Mesodermal cell (in vitro differentiated cells): ENCODE data around the gene EXOSC2.

Source experiments
- H3K27ac ChIP-seq: 2 replicates; pipeline ENCODE4 v1.7.0; 2013; ENCODE audit warnings: mild to moderate bottlenecking, low read depth, low read length, moderate library complexity; ENCODE audit not compliant: severe bottlenecking
- H3K36me3 ChIP-seq: 2 replicates; pipeline ENCODE4 v1.7.1; 2013; ENCODE audit warnings: mild to moderate bottlenecking, low read length, moderate library complexity; ENCODE audit not compliant: control insufficient read depth, insufficient read depth
- H3K4me1 ChIP-seq: one replicate; pipeline ENCODE4 v1.7.1; 2013; ENCODE audit warnings: mild to moderate bottlenecking, low read length; ENCODE audit not compliant: insufficient read depth, control insufficient read depth, poor library complexity, severe bottlenecking
- H3K4me3 ChIP-seq: 2 replicates; pipeline ENCODE4 v1.7.0; 2013; ENCODE audit warnings: low read length, control low read depth, mild to moderate bottlenecking; ENCODE audit not compliant: insufficient read depth, poor library complexity, severe bottlenecking; ENCODE audit errors: extremely low read depth
- H3K9me3 ChIP-seq: 2 replicates; pipeline ENCODE4 v1.7.1; 2013; ENCODE audit warnings: mild to moderate bottlenecking, low read length, moderate library complexity; ENCODE audit not compliant: control insufficient read depth
- WGBS, 2 experiments: methylation state at CpG; one replicate each; pipeline ENCODE4 v1.1.5; 2013; ENCODE audit warnings: missing lambda C conversion rate in 2 of 2; ENCODE audit not compliant: insufficient coverage in 2 of 2; 5-methylcytosine and 5-hydroxymethylcytosine counted together

The EXOSC2 gene

GRCh38 chr9:130714586-130715110 lies 21.1 kb downstream of the EXOSC2 start:
- H3K4me3 ChIP-seq: peak overlapping the region; percentile 95
- H3K4me1 ChIP-seq: no peaks in the 10 kb centered on the region
- peaks cover 3% of the 10 kb centered on the region for H3K36me3 ChIP-seq
- H3K9me3 ChIP-seq: no peaks in the 10 kb centered on the region
- no peak overlapping the region for H3K27ac ChIP-seq
- WGBS, 2 experiments: 56 to 59% methylated on average over 4 to 7 of the region's 7 CpGs

GRCh38 chr9:130715270-130715669 lies 21.7 kb downstream of the EXOSC2 start:
- Histone ChIP-seq H3K27ac (no peak overlapping the region), H3K4me3 (peak overlapping the region; percentile 95), H3K4me1 (no peaks in the 10 kb centered on the region), H3K9me3 (no peaks in the 10 kb centered on the region), H3K36me3 (peaks cover 3% of the 10 kb centered on the region)
- 83 to 90% methylated on average over 2 of the region's 3 CpGs for WGBS, 2 experiments

GRCh38 chr9:130718562-130718961 lies 25.0 kb downstream of the EXOSC2 start:
- Histone ChIP-seq H3K27ac (no peak overlapping the region), H3K4me1 (no peaks in the 10 kb centered on the region), H3K4me3 (no peak overlapping the region), H3K36me3 (peaks cover 3% of the 10 kb centered on the region), H3K9me3 (no peaks in the 10 kb centered on the region)
- 91 to 93% methylated on average over 2 to 3 of the region's 3 CpGs for WGBS, 2 experiments

- H3K4me1 ChIP-seq: no peaks in the 10 kb centered on the region
- H3K36me3 ChIP-seq: peaks cover 3% of the 10 kb centered on the region
- H3K4me3 ChIP-seq: no peak overlapping the region
- WGBS, 2 experiments: 92 to 96% methylated on average over 6 to 9 of the region's 10 CpGs
- H3K9me3 ChIP-seq: no peaks in the 10 kb centered on the region
- H3K27ac ChIP-seq: no peak overlapping the region
Measured at GRCh38 chr9:130720762-130721161, 27.2 kb downstream of the EXOSC2 start.

- Histone ChIP-seq H3K9me3 (no peaks in the 10 kb centered on the region), H3K4me3 (no peak overlapping the region), H3K36me3 (no peaks in the 10 kb centered on the region), H3K27ac (no peak overlapping the region), H3K4me1 (peaks cover 6% of the 10 kb centered on the region)
- WGBS, 2 experiments: 50 to 100% methylated on average over 1 to 2 of the region's 3 CpGs
Measured at GRCh38 chr9:130728721-130729120, 35.1 kb downstream of the EXOSC2 start.

- Histone ChIP-seq H3K36me3 (no peaks in the 10 kb centered on the region), H3K9me3 (no peaks in the 10 kb centered on the region), H3K4me1 (peaks cover 6% of the 10 kb centered on the region), H3K27ac (no peak overlapping the region), H3K4me3 (no peak overlapping the region)
- 89 to 100% methylated on average over 2 of the region's 2 CpGs for WGBS, 2 experiments
Measured at GRCh38 chr9:130729145-130729544, 35.6 kb downstream of the EXOSC2 start.

- Histone ChIP-seq H3K27ac (no peak overlapping the region), H3K4me3 (no peak overlapping the region), H3K9me3 (no peaks in the 10 kb centered on the region), H3K4me1 (peaks cover 6% of the 10 kb centered on the region), H3K36me3 (no peaks in the 10 kb centered on the region)
- WGBS, 2 experiments: no CpG with 5 or more reads among the region's 2 CpGs
Measured at GRCh38 chr9:130731355-130731754, 37.8 kb downstream of the EXOSC2 start.

- H3K27ac ChIP-seq: no peak overlapping the region
- no peaks in the 10 kb centered on the region for H3K36me3 ChIP-seq
- H3K4me3 ChIP-seq: no peak overlapping the region
- peaks cover 6% of the 10 kb centered on the region for H3K4me1 ChIP-seq
- no peaks in the 10 kb centered on the region for H3K9me3 ChIP-seq
- 0 to 91% methylated on average over 1 of the region's 2 CpGs for WGBS, 2 experiments
Measured at GRCh38 chr9:130732136-130732535, 38.6 kb downstream of the EXOSC2 start.

GRCh38 chr9:130732793-130733221 lies 39.2 kb downstream of the EXOSC2 start:
- WGBS, 2 experiments: 94 to 100% methylated on average over 3 to 5 of the region's 5 CpGs
- Histone ChIP-seq H3K4me1 (peaks cover 6% of the 10 kb centered on the region), H3K36me3 (no peaks in the 10 kb centered on the region), H3K27ac (no peak overlapping the region), H3K4me3 (no peak overlapping the region), H3K9me3 (no peaks in the 10 kb centered on the region)

GRCh38 chr9:130735566-130735965 lies 42.0 kb downstream of the EXOSC2 start:
- no peaks in the 10 kb centered on the region for H3K36me3 ChIP-seq
- H3K27ac ChIP-seq: no peak overlapping the region
- H3K4me3 ChIP-seq: no peak overlapping the region
- WGBS, 2 experiments: 83 to 100% methylated on average over 1 to 2 of the region's 4 CpGs
- peaks cover 6% of the 10 kb centered on the region for H3K4me1 ChIP-seq
- no peaks in the 10 kb centered on the region for H3K9me3 ChIP-seq

- Histone ChIP-seq H3K4me3 (no peak overlapping the region), H3K27ac (no peak overlapping the region), H3K4me1 (peaks cover 6% of the 10 kb centered on the region), H3K9me3 (no peaks in the 10 kb centered on the region), H3K36me3 (peaks cover 4% of the 10 kb centered on the region)
- 80% methylated on average over 1 of the region's 1 CpG; no CpG with 5 or more reads in 1 of the 2 experiments for WGBS, 2 experiments
Measured at GRCh38 chr9:130736834-130737233, 43.3 kb downstream of the EXOSC2 start.
